ENCODE measurements around the gene DHRSX. TPM values are rescaled to one million over a fixed set of nuclear protein-coding genes. Genes with fewer than 3 reads are reported as not detected.
"Not testable (repeated sequence)": the region's sequence is repeated elsewhere in the genome, so short reads cannot be mapped to it uniquely, and the experiment has no call there.

The DHRSX gene
- total RNA-seq, 4 donors from 2014 or later: 4.4 to 23.8 (median 11.3) TPM

GRCh38 chrX:2395261-2395992 lies 105.3 kb downstream of the DHRSX start:
- TF ChIP-seq POLR2A (IDR thresholded peaks at IDR 0.05): no peak
- TF ChIP-seq, protein P1, sequence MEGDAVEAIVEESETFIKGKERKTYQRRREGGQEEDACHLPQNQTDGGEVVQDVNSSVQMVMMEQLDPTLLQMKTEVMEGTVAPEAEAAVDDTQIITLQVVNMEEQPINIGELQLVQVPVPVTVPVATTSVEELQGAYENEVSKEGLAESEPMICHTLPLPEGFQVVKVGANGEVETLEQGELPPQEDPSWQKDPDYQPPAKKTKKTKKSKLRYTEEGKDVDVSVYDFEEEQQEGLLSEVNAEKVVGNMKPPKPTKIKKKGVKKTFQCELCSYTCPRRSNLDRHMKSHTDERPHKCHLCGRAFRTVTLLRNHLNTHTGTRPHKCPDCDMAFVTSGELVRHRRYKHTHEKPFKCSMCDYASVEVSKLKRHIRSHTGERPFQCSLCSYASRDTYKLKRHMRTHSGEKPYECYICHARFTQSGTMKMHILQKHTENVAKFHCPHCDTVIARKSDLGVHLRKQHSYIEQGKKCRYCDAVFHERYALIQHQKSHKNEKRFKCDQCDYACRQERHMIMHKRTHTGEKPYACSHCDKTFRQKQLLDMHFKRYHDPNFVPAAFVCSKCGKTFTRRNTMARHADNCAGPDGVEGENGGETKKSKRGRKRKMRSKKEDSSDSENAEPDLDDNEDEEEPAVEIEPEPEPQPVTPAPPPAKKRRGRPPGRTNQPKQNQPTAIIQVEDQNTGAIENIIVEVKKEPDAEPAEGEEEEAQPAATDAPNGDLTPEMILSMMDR (IDR thresholded peaks at IDR 0.05): no peak
- H3K36me3 ChIP-seq: no peaks in the 10 kb centered on the region
- H3K4me3 ChIP-seq: no peak overlapping the region
- H3K9me3 ChIP-seq: no peaks in the 10 kb centered on the region
- H3K4me1 ChIP-seq: no peaks in the 10 kb centered on the region
- intact Hi-C loops (cut with DNase I; ENCODE audit: low total_unique reads): no loop called here
- no peaks in the 10 kb centered on the region for H3K27me3 ChIP-seq
- H3K27ac ChIP-seq: no peak overlapping the region
- no peak for DNase-seq

DNA sequence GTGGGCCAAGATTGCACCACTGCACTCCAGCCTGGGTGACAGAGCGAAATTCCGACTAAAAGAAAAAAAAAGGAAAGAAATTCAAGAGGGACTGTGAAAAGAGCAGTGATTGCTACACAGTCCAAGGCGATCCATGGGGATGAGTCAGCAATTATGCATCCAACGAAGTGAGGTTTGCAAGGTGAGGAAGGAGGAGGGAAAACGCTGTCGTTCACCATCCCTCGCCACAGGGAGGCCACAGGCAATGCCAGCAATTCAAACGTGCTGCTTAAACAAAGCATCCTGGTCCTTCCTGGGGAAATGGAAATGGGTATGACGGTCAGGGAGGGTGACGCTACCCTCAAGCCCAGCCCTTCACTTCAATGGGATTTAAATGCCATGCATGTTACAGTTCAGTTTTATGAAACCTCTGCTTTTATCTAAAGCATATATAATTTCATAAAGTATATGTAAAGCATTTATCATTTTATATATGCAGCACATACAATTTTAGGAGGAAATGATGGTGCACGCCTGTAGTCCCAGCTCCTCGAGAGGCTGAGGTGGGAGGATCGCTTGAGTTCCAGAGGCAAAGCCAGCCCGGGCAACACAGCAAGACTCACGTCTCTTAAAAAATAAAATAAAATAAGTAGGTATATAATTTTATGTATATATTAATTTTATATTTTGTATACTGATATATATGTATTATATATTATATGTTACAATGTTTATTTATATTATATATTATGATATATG lies 108.7 kb downstream of the DHRSX start:
- Histone ChIP-seq H3K36me3 (no peaks in the 10 kb centered on the region), H3K27ac (no peak overlapping the region), H3K4me3 (no peak overlapping the region), H3K27me3 (no peaks in the 10 kb centered on the region), H3K4me1 (no peaks in the 10 kb centered on the region), H3K9me3 (no peaks in the 10 kb centered on the region)
- TF ChIP-seq POLR2A (IDR thresholded peaks at IDR 0.05): no peak
- TF ChIP-seq, protein P1 (IDR thresholded peaks at IDR 0.05): no peak
- intact Hi-C loops (cut with DNase I; ENCODE audit: low total_unique reads): no loop called here
- no peak for DNase-seq

GRCh38 chrX:2390754-2391153 lies 110.0 kb downstream of the DHRSX start:
- intact Hi-C loops (cut with DNase I; ENCODE audit: low total_unique reads): no loop called here
- Histone ChIP-seq H3K27ac (no peak overlapping the region), H3K9me3 (no peaks in the 10 kb centered on the region), H3K4me3 (no peak overlapping the region), H3K27me3 (no peaks in the 10 kb centered on the region), H3K36me3 (no peaks in the 10 kb centered on the region), H3K4me1 (no peaks in the 10 kb centered on the region)
- TF ChIP-seq, protein P1 (IDR thresholded peaks at IDR 0.05): no peak
- no peak for TF ChIP-seq POLR2A (IDR thresholded peaks at IDR 0.05)
- no peak for DNase-seq

GRCh38 chrX:2389731-2390130 lies 111.0 kb downstream of the DHRSX start:
- DNase-seq; H3K9me3 ChIP-seq; H3K4me3 ChIP-seq; H3K27ac ChIP-seq; H3K27me3 ChIP-seq; H3K36me3 ChIP-seq; H3K4me1 ChIP-seq; intact Hi-C loops (cut with DNase I; ENCODE audit: low total_unique reads): not testable (repeated sequence)

DNA sequence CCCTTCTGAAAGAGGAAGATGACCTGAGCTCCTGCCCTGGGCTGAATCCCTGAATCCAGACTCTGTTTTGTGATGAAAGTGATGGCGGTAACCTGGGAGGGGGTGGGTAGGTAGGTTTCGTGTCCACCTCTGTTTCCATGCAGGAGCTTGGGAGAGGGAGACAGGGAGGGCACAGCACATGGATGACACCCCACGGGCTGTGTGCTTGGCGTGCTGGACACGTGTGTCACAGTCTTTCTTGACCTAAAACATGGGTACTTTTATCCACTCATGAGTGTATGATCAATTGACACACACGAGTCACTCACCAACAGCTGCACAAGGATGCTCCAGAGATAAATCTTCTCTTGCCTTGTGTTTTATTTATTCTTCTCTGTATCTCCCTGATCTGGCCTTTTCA lies 111.5 kb downstream of the DHRSX start:
- H3K27me3 ChIP-seq: no peaks in the 10 kb centered on the region
- no peak for DNase-seq
- intact Hi-C loops (cut with DNase I; ENCODE audit: low total_unique reads): no loop called here
- H3K9me3 ChIP-seq: no peaks in the 10 kb centered on the region
- no peak overlapping the region for H3K27ac ChIP-seq
- no peak overlapping the region for H3K4me3 ChIP-seq
- no peak for TF ChIP-seq POLR2A (IDR thresholded peaks at IDR 0.05)
- TF ChIP-seq, protein P1 (IDR thresholded peaks at IDR 0.05): no peak
- H3K36me3 ChIP-seq: no peaks in the 10 kb centered on the region
- no peaks in the 10 kb centered on the region for H3K4me1 ChIP-seq
